Naive thymus-derived CD8-positive, alpha-beta T cell (primary cell): ENCODE results near the gene BTN3A1. TPM values are rescaled to one million over a fixed set of nuclear protein-coding genes. Genes with fewer than 3 reads are reported as not detected.
A peak's percentile ranks its signal among the peaks of the same experiment; 100 is the strongest.
"Not testable (repeated sequence)": the region's sequence is repeated elsewhere in the genome, so short reads cannot be mapped to it uniquely, and the experiment has no call there.

ENCODE experiments used
- ATAC-seq, 2 donors: fragments of 150-1000 bp; cut with Tn5 transposase in 1 of 2; sonication (Bioruptor Pico), chemical (Tn5 transposase) in 1 of 2; 1 replicate in 1 of 2; 2 replicates in 1 of 2; pipeline ENCODE4 v1.10.0; 2021; ENCODE audit warnings: mild to moderate bottlenecking in 2 of 2, moderate library complexity in 2 of 2
- POLR2A ChIA-PET: fragments of 350-600 bp; sonication (Branson Sonifier 250); formaldehyde crosslinking; loops from one replicate; lab custom pipeline; 2021; ENCODE audit warnings: antibody characterized with exemption; lab: Charles Lee
- DNase-seq, 10 donors: peaks; one replicate each; pipeline versions ENCODE4 v3.0.0 to v3.0.0-alpha.2; 2020 to 2022
- H3K27ac Mint-ChIP-seq, 10 donors: one replicate each; pipeline ENCODE4 v1.8.0; 2020 to 2022; ENCODE audit warnings: mild to moderate bottlenecking in 10 of 10, mixed read lengths in 10 of 10, moderate library complexity in 4 of 10, inconsistent platforms in 1 of 10
- H3K27me3 Mint-ChIP-seq, 5 donors: one replicate each; pipeline ENCODE4 v1.8.0; 2021 to 2022; ENCODE audit warnings: mixed read lengths in 5 of 5
- H3K36me3 Mint-ChIP-seq, 3 donors: one replicate each; pipeline ENCODE4 v1.8.0; 2020 to 2022; ENCODE audit warnings: mixed read lengths in 3 of 3, mild to moderate bottlenecking in 2 of 3, inconsistent platforms in 1 of 3
- H3K4me1 Mint-ChIP-seq, 4 donors: one replicate each; pipeline ENCODE4 v1.8.0; 2021 to 2022; ENCODE audit warnings: mixed read lengths in 4 of 4
- H3K4me3 Mint-ChIP-seq, 10 donors: one replicate each; pipeline ENCODE4 v1.8.0; 2020 to 2022; ENCODE audit warnings: mild to moderate bottlenecking in 10 of 10, mixed read lengths in 10 of 10, moderate library complexity in 6 of 10, inconsistent platforms in 1 of 10
- H3K9me3 Mint-ChIP-seq, 9 donors: one replicate each; pipeline ENCODE4 v1.8.0; 2020 to 2022; ENCODE audit warnings: mixed read lengths in 9 of 9, mild to moderate bottlenecking in 3 of 9, inconsistent platforms in 1 of 9, moderate library complexity in 1 of 9
- polyA plus RNA-seq, 3 donors: library from polyadenylated mRNA; unstranded; fragments of 300-500 nt; fragmentation: Illumina TruSeq; gene quantifications; one replicate each; pipeline ENCODE4 v1.2.3, GENCODE V29; 2021
- total RNA-seq, 8 experiments: library from RNA in 2 of 8; stranded (reverse) in 2 of 8; gene quantifications; one replicate each; pipeline ENCODE4 v1.2.3 and lab custom pipeline; 2021 to 2026

The BTN3A1 gene
- total RNA-seq: 100 to 1,000 TPM; 245 to 250 TPM
- 10 to 100 TPM; 39.8 to 63.0 (median 47.3) TPM for polyA plus RNA-seq
- total RNA-seq (lab: John Stamatoyannopoulos, UW): 39.8 to 444 (median 334) reads per million in 6 experiments

- POLR2A ChIA-PET: interaction anchor here (1.0 kb wide), 1 partner anchor 72 kb away, joined by 4 read pairs; no protein-coding TSS in a partner anchor
- DNase-seq: peak; percentile 42 to 88 (median 67)
- peak; percentile 87 to 96 for ATAC-seq
- Mint-ChIP-seq H3K27me3 (no peaks in the 10 kb centered on the region), H3K9me3 (no peaks in the 10 kb centered on the region), H3K27ac (peak within 1 kb of the TSS; percentile 98 to 100 (median 99)), H3K4me1 (peaks cover 29 to 60% (median 52%) of the 10 kb centered on the region in 4 donors), H3K4me3 (peak within 1 kb of the TSS; percentile 93 to 100 (median 98)), H3K36me3 (peaks cover 9 to 27% (median 17%) of the 10 kb centered on the region in 3 donors)
Measured at GRCh38 chr6:26401987-26402658, at the start of gene BTN3A1. BTN3A1 (plus strand) TSS chr6:26402275; CDS start chr6:26405564, 3,289 bp downstream.

GRCh38 chr6:26352315-26352714 is 49.8 kb upstream of the BTN3A1 start:
- DNase-seq: no peak
- no peaks in the 10 kb centered on the region for H3K9me3 Mint-ChIP-seq
- ATAC-seq: no peak
- POLR2A ChIA-PET: interaction anchor here (0.9 kb wide), 2 partner anchors 19 to 36 kb away, joined by 3 read pairs; no protein-coding TSS in a partner anchor
- no peaks in the 10 kb centered on the region for H3K36me3 Mint-ChIP-seq
- no peaks in the 10 kb centered on the region for H3K27me3 Mint-ChIP-seq
- H3K27ac Mint-ChIP-seq: peak overlapping the region in 1 of 10 donors; percentile 89
- H3K4me3 Mint-ChIP-seq: no peak overlapping the region
- no peaks in the 10 kb centered on the region for H3K4me1 Mint-ChIP-seq

- no peak overlapping the region for H3K27ac Mint-ChIP-seq
- H3K9me3 Mint-ChIP-seq: no peaks in the 10 kb centered on the region
- no peak overlapping the region for H3K4me3 Mint-ChIP-seq
- POLR2A ChIA-PET: no interaction called here
- H3K27me3 Mint-ChIP-seq: no peaks in the 10 kb centered on the region
- H3K36me3 Mint-ChIP-seq: no peaks in the 10 kb centered on the region
- peaks cover 0 to 6% (median 2%) of the 10 kb centered on the region in 4 donors for H3K4me1 Mint-ChIP-seq
- ATAC-seq: no peak
- DNase-seq: no peak
Measured at GRCh38 chr6:26354162-26354561, 47.9 kb upstream of the BTN3A1 start.

- no peaks in the 10 kb centered on the region for H3K9me3 Mint-ChIP-seq
- H3K27ac Mint-ChIP-seq: no peak overlapping the region
- H3K36me3 Mint-ChIP-seq: no peaks in the 10 kb centered on the region
- H3K27me3 Mint-ChIP-seq: no peaks in the 10 kb centered on the region
- no peak for DNase-seq
- H3K4me1 Mint-ChIP-seq: peaks cover under 1 to 8% (median 4%) of the 10 kb centered on the region in 4 donors
- no peak for ATAC-seq
- POLR2A ChIA-PET: no interaction called here
- H3K4me3 Mint-ChIP-seq: no peak overlapping the region
Measured at GRCh38 chr6:26355366-26355765, 46.7 kb upstream of the BTN3A1 start.

- H3K36me3 Mint-ChIP-seq, ATAC-seq, H3K9me3 Mint-ChIP-seq, H3K27me3 Mint-ChIP-seq, DNase-seq, H3K4me3 Mint-ChIP-seq, H3K27ac Mint-ChIP-seq: not testable (repeated sequence)
- H3K4me1 Mint-ChIP-seq: peaks cover 17 to 27% (median 23%) of the 10 kb centered on the region in 4 donors
- POLR2A ChIA-PET: interaction anchor here (0.7 kb wide), 1 partner anchor 224 kb away, joined by 4 read pairs; no protein-coding TSS in a partner anchor
Measured at GRCh38 chr6:26357543-26357942, 44.5 kb upstream of the BTN3A1 start.

- no peak overlapping the region for H3K4me3 Mint-ChIP-seq
- POLR2A ChIA-PET: interaction anchor here (0.7 kb wide), 1 partner anchor 69 kb away, joined by 5 read pairs; no protein-coding TSS in a partner anchor
Measured at GRCh38 chr6:26358511-26358981, 43.5 kb upstream of the BTN3A1 start.

GRCh38 chr6:26359765-26360164 is 42.3 kb upstream of the BTN3A1 start:
- H3K27ac Mint-ChIP-seq: no peak overlapping the region
- H3K27me3 Mint-ChIP-seq: no peaks in the 10 kb centered on the region
- peaks cover 25 to 40% (median 31%) of the 10 kb centered on the region in 4 donors for H3K4me1 Mint-ChIP-seq
- H3K4me3 Mint-ChIP-seq: no peak overlapping the region
- POLR2A ChIA-PET: interaction anchor here (0.6 to 1.2 kb wide), 2 partner anchors 109 to 185 kb away, joined by 3 to 5 read pairs; no protein-coding TSS in a partner anchor
- no peaks in the 10 kb centered on the region for H3K36me3 Mint-ChIP-seq
- DNase-seq: no peak
- ATAC-seq: no peak
- H3K9me3 Mint-ChIP-seq: no peaks in the 10 kb centered on the region

More at GRCh38 chr6:26358511-26358981, 43.5 kb upstream of the BTN3A1 start:
- no peaks in the 10 kb centered on the region for H3K9me3 Mint-ChIP-seq
- H3K36me3 Mint-ChIP-seq: no peaks in the 10 kb centered on the region
- no peak overlapping the region for H3K27ac Mint-ChIP-seq
- peaks cover 23 to 34% (median 31%) of the 10 kb centered on the region in 4 donors for H3K4me1 Mint-ChIP-seq
- ATAC-seq (peak in 1 of 2 donors; percentile 29), DNase-seq (no peak)
- H3K27me3 Mint-ChIP-seq: no peaks in the 10 kb centered on the region

GRCh38 chr6:26360451-26361416 is 41.3 kb upstream of the BTN3A1 start:
- peak overlapping the region in 9 of 10 donors; percentile 71 to 99 (median 89) for H3K27ac Mint-ChIP-seq
- no peaks in the 10 kb centered on the region for H3K36me3 Mint-ChIP-seq
- H3K4me1 Mint-ChIP-seq: peaks cover 25 to 40% (median 31%) of the 10 kb centered on the region in 4 donors
- H3K4me3 Mint-ChIP-seq: peak overlapping the region; percentile 58 to 92 (median 78)
- H3K9me3 Mint-ChIP-seq: no peaks in the 10 kb centered on the region
- ATAC-seq: peak; percentile 12 to 38
- peak in 3 of 10 donors; percentile 37 to 40 (median 38) for DNase-seq
- no peaks in the 10 kb centered on the region for H3K27me3 Mint-ChIP-seq
- POLR2A ChIA-PET: interaction anchor here (0.6 to 1.2 kb wide), 2 partner anchors 110 to 177 kb away, joined by 3 read pairs; partner anchors contain the start of gene HMGN4

GRCh38 chr6:26361544-26361943 is 40.5 kb upstream of the BTN3A1 start:
- peaks cover 25 to 42% (median 32%) of the 10 kb centered on the region in 4 donors for H3K4me1 Mint-ChIP-seq
- DNase-seq: no peak
- POLR2A ChIA-PET: interaction anchor here (1.4 kb wide), 1 partner anchor 18 kb away, joined by 3 read pairs; no protein-coding TSS in a partner anchor
- no peaks in the 10 kb centered on the region for H3K27me3 Mint-ChIP-seq
- no peaks in the 10 kb centered on the region for H3K9me3 Mint-ChIP-seq
- peak overlapping the region in 6 of 10 donors; percentile 9 to 92 (median 80) for H3K4me3 Mint-ChIP-seq
- ATAC-seq: no peak
- no peaks in the 10 kb centered on the region for H3K36me3 Mint-ChIP-seq
- peak overlapping the region in 9 of 10 donors; percentile 70 to 99 (median 89) for H3K27ac Mint-ChIP-seq

- Mint-ChIP-seq H3K36me3 (peaks cover 0 to under 1% (median 0%) of the 10 kb centered on the region in 3 donors), H3K27me3 (no peaks in the 10 kb centered on the region), H3K9me3 (no peaks in the 10 kb centered on the region), H3K27ac (peak overlapping the region in 7 of 10 donors; percentile 1 to 99 (median 77)), H3K4me1 (peaks cover 30 to 49% (median 39%) of the 10 kb centered on the region in 4 donors), H3K4me3 (peak overlapping the region in 2 of 10 donors; percentile 16 to 18)
- ATAC-seq: no peak
- POLR2A ChIA-PET: interaction anchor here (0.9 to 1.6 kb wide), 5 partner anchors 13 to 175 kb away, joined by 3 to 9 read pairs (median 6); partner anchors contain the start of genes BTN2A2 and HMGN4
- no peak for DNase-seq
Measured at GRCh38 chr6:26362093-26362835, 39.8 kb upstream of the BTN3A1 start.

- POLR2A ChIA-PET: interaction anchor here (0.9 to 1.6 kb wide), 6 partner anchors 13 to 174 kb away, joined by 3 to 9 read pairs (median 4); partner anchors contain the start of genes BTN2A2 and HMGN4
- Mint-ChIP-seq H3K4me1 (peaks cover 34 to 53% (median 43%) of the 10 kb centered on the region in 4 donors), H3K27me3 (no peaks in the 10 kb centered on the region), H3K4me3 (peak overlapping the region in 2 of 10 donors; percentile 43 to 56), H3K9me3 (no peaks in the 10 kb centered on the region), H3K27ac (peak overlapping the region in 8 of 10 donors; percentile 11 to 90 (median 79)), H3K36me3 (peaks cover 0 to 5% (median 0%) of the 10 kb centered on the region in 3 donors)
- DNase-seq (no peak), ATAC-seq (no peak)
Measured at GRCh38 chr6:26362836-26363220, 39.2 kb upstream of the BTN3A1 start.
